Activated CD4-positive, alpha-beta T cell treated with anti-CD3 and anti-CD28 coated beads, Interleukin-2, amount 50 U/mL, for 1 hour (primary cell): ENCODE results near the gene ABLIM1.

ENCODE experiments used
- DNase-seq: peaks from one replicate; pipeline ENCODE4 v3.0.0-alpha.2; 2020

ABLIM1 gene

GRCh38 chr10:114483575-114483974 is 174.5 kb downstream of the ABLIM1 start:
- no peak for DNase-seq

GRCh38 chr10:114482480-114483304 is 175.4 kb downstream of the ABLIM1 start:
- no peak for DNase-seq

- DNase-seq, result no peak
These were observed 177.0 kb downstream of the ABLIM1 start for GRCh38 chr10:114481055-114481454.

- no peak for DNase-seq
These were observed 178.2 kb downstream of the ABLIM1 start for GRCh38 chr10:114479836-114480235.

- no peak for DNase-seq
These were observed 178.8 kb downstream of the ABLIM1 start for GRCh38 chr10:114479307-114479706.

DNA sequence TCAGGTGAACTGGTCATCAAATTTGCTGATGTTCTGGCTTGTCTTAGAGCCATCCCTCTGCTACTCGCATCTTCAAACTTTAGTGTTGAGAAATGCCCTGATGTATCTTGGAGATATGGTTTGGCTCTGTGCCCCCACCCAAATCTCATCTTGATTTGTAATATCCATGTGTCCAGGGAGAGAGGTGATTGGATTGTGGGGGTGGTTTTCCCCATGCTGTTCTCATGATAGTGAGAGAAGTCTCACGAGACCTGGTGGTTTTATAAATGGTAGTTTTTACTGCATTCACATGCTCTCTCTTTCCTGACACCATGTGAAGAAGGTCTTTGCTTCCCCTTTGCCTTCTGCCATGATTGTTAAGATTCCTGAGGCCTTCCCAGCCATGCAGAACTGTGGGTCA is 179.8 kb downstream of the ABLIM1 start:
- DNase-seq, result no peak

DNA sequence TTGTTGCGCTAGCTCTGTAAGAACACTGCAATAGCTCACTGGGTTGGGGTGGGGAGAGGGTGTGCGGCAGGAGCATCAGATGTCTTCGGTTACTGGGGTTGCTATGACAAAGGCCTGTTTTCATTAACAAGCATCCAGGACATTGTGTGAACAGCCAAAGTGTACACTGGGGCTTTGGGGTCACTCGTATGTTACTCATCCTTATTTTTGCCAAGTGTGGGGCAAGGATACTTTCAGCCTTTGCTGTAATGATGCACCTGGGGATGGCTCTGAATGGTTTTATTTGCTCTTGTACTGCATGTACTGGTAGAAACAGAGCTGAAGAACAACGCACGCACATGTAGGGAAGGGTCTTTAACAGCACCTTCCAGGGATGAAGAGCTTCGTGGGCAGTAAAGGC is 180.8 kb downstream of the ABLIM1 start:
- DNase-seq, result no peak

GRCh38 chr10:114474989-114475388 is 183.1 kb downstream of the ABLIM1 start:
- DNase-seq, result no peak

- no peak for DNase-seq
These were observed 184.3 kb downstream of the ABLIM1 start for GRCh38 chr10:114473776-114474175.

- DNase-seq, result no peak
These were observed 185.2 kb downstream of the ABLIM1 start for GRCh38 chr10:114472877-114473253.

GRCh38 chr10:114471906-114472876 is 185.9 kb downstream of the ABLIM1 start:
- no peak for DNase-seq

- peak; percentile 59 for DNase-seq
These were observed 186.8 kb downstream of the ABLIM1 start for GRCh38 chr10:114470956-114471905.

GRCh38 chr10:114470361-114470760 is 187.7 kb downstream of the ABLIM1 start:
- no peak for DNase-seq

GRCh38 chr10:114458955-114459354 is 199.1 kb downstream of the ABLIM1 start:
- DNase-seq, result no peak

- DNase-seq, result no peak
These were observed 199.7 kb downstream of the ABLIM1 start for GRCh38 chr10:114458216-114458920.

GRCh38 chr10:114453576-114453975 is 204.5 kb downstream of the ABLIM1 start:
- no peak for DNase-seq

GRCh38 chr10:114448897-114449296 is 209.2 kb downstream of the ABLIM1 start:
- no peak for DNase-seq

GRCh38 chr10:114445332-114445731 is 212.7 kb downstream of the ABLIM1 start:
- no peak for DNase-seq

- no peak for DNase-seq
These were observed 213.3 kb downstream of the ABLIM1 start for GRCh38 chr10:114444819-114445218.

GRCh38 chr10:114442091-114442630 is 215.9 kb downstream of the ABLIM1 start:
- DNase-seq, result no peak

- no peak for DNase-seq
These were observed 217.0 kb downstream of the ABLIM1 start for GRCh38 chr10:114441107-114441506.
